Stimulated activated CD4-positive, alpha-beta T cell treated with anti-CD3 and anti-CD28 coated beads, Interleukin-1b, Interleukin-23, amount 100 ng/mL, for 48 hours (primary cell): ENCODE data around the gene FCAMR.
A peak's percentile ranks its signal among the peaks of the same experiment; 100 is the strongest.
"Not testable (repeated sequence)": the region's sequence is repeated elsewhere in the genome, so short reads cannot be mapped to it uniquely, and the experiment has no call there.

Source experiments
- DNase-seq: peaks from one replicate; pipeline ENCODE4 v3.0.0-alpha.2; 2020

FCAMR gene

GRCh38 chr1:206930210-206930798, 40.0 kb downstream of the FCAMR start:
- peak; percentile 51 for DNase-seq

- no peak for DNase-seq
Observed at GRCh38 chr1:206929524-206929923, 40.7 kb downstream of the FCAMR start.

- DNase-seq = no peak
Observed at GRCh38 chr1:206926286-206926685, 44.0 kb downstream of the FCAMR start.

- DNase-seq = peak; percentile 79
Observed at GRCh38 chr1:206925106-206925736, 45.0 kb downstream of the FCAMR start.

- DNase-seq = peak; percentile 42
Observed at GRCh38 chr1:206924592-206925105, 45.6 kb downstream of the FCAMR start.

- DNase-seq = not testable (repeated sequence)
Observed at GRCh38 chr1:206923961-206924557, 46.2 kb downstream of the FCAMR start.

- peak; percentile 71 for DNase-seq
Observed at GRCh38 chr1:206923009-206923960, 47.0 kb downstream of the FCAMR start.

- DNase-seq = no peak
Observed at GRCh38 chr1:206922524-206922923, 47.7 kb downstream of the FCAMR start.

GRCh38 chr1:206921772-206922265, 48.4 kb downstream of the FCAMR start, which contains the start of gene FCMR:
FCMR (minus strand) TSS chr1:206921941; CDS start chr1:206921854, 87 bp downstream.
- DNase-seq = no peak

- DNase-seq = no peak
Observed at GRCh38 chr1:206918076-206918475, 52.2 kb downstream of the FCAMR start.

GRCh38 chr1:206916000-206916709, 54.1 kb downstream of the FCAMR start:
- DNase-seq = no peak

- DNase-seq = no peak
Observed at GRCh38 chr1:206915030-206915735, 55.1 kb downstream of the FCAMR start.

GRCh38 chr1:206913766-206914537, 56.3 kb downstream of the FCAMR start:
- no peak for DNase-seq

GRCh38 chr1:206912445-206913095, 57.7 kb downstream of the FCAMR start:
- peak; percentile 62 for DNase-seq

- no peak for DNase-seq
Observed at GRCh38 chr1:206911064-206911663, 59.1 kb downstream of the FCAMR start.

- no peak for DNase-seq
Observed at GRCh38 chr1:206909883-206910318, 60.4 kb downstream of the FCAMR start.

- no peak for DNase-seq
Observed at GRCh38 chr1:206909161-206909882, 60.9 kb downstream of the FCAMR start.

- DNase-seq = no peak
Observed at GRCh38 chr1:206908038-206908437, 62.2 kb downstream of the FCAMR start.
